H1 (cell line): ENCODE results near the gene EML1. TPM values are rescaled to one million over a fixed set of nuclear protein-coding genes. Genes with fewer than 3 reads are reported as not detected.
A peak's percentile ranks its signal among the peaks of the same experiment; 100 is the strongest.

Experiments
- CTCF ChIA-PET: fragments of 300-600 bp; sonication (Branson Sonifier 250); formaldehyde crosslinking; loops from one replicate; lab custom pipeline; 2021; ENCODE audit not compliant: partially characterized antibody; lab: Charles Lee
- POLR2A ChIA-PET: fragments of 300-600 bp; sonication (Branson Sonifier 250); formaldehyde crosslinking; loops from one replicate; lab custom pipeline; 2021; ENCODE audit warnings: inconsistent platforms; ENCODE audit not compliant: partially characterized antibody; lab: Charles Lee
- DNase-seq, 2 experiments: peaks; one replicate each; pipeline versions ENCODE4 v3.0.0 to v3.0.0-alpha.2; 2010 to 2022; ENCODE audit warnings: low spot score in 2 of 2, low read depth in 1 of 2, mixed read lengths in 1 of 2
- FAIRE-seq: peaks from 2 replicates; lab custom pipeline; 2011; peaks lifted over from hg19 to GRCh38; lab: Jason Lieb, UNC
- H2AFZ ChIP-seq: 2 replicates; pipeline ENCODE4 v1.8.1; 2012; ENCODE audit warnings: low read length, inconsistent platforms
- H2AK5ac ChIP-seq: 2 replicates; pipeline ENCODE4 v1.6.1; 2013; ENCODE audit warnings: low read depth, low read length
- H2BK120ac ChIP-seq: replicated peaks from 2 replicates; pipeline ENCODE3; 2013; ENCODE audit warnings: low read depth, low read length, inconsistent platforms
- H2BK12ac ChIP-seq: 2 replicates; pipeline ENCODE4 v1.6.1; 2013; ENCODE audit warnings: low read depth, low read length
- H2BK15ac ChIP-seq: 2 replicates; pipeline ENCODE4 v1.6.1; 2013; ENCODE audit warnings: low read length
- H2BK20ac ChIP-seq: 2 replicates; pipeline ENCODE4 v1.6.1; 2013; ENCODE audit warnings: low read length
- H2BK5ac ChIP-seq: 2 replicates; pipeline ENCODE4 v1.6.1; 2013; ENCODE audit warnings: low read depth, low read length
- H3K14ac ChIP-seq: 2 replicates; pipeline ENCODE4 v1.6.1; 2013; ENCODE audit warnings: inconsistent platforms; ENCODE audit not compliant: insufficient read length
- H3K18ac ChIP-seq: 2 replicates; pipeline ENCODE4 v1.6.1; 2013; ENCODE audit warnings: low read length; ENCODE audit errors: extremely low read depth
- H3K23ac ChIP-seq: 2 replicates; pipeline ENCODE4 v1.6.1; 2013; ENCODE audit warnings: inconsistent platforms; ENCODE audit not compliant: insufficient read length
- H3K23me2 ChIP-seq: 2 replicates; pipeline ENCODE4 v1.6.1; 2013; ENCODE audit warnings: low read depth, low read length
- H3K27ac ChIP-seq: 2 replicates; pipeline ENCODE4 v1.6.1; 2011; ENCODE audit warnings: low read depth, low read length, inconsistent platforms
- H3K27me3 ChIP-seq, 4 experiments: replicated peaks in 1 of 4; 1 replicate in 1 of 4; 2 replicates in 3 of 4; pipeline versions ENCODE4 v1.6.1 to v1.8.1; 2011 to 2013; ENCODE audit warnings: low read length in 3 of 4, mild to moderate bottlenecking in 3 of 4, inconsistent platforms in 2 of 4, mixed read lengths in 2 of 4, moderate library complexity in 1 of 4; ENCODE audit not compliant: control insufficient read depth in 3 of 4, insufficient read depth in 3 of 4; ENCODE audit errors: extremely low read depth in 1 of 4
- H3K36me3 ChIP-seq, 4 experiments: 2 replicates each; pipeline versions ENCODE4 v1.6.1 to v1.8.1; 2011 to 2013; ENCODE audit warnings: mild to moderate bottlenecking in 4 of 4, low read length in 3 of 4, moderate library complexity in 2 of 4, control low read depth in 1 of 4, inconsistent platforms in 1 of 4; ENCODE audit not compliant: insufficient read depth in 4 of 4, control insufficient read depth in 2 of 4
- H3K4ac ChIP-seq: replicated peaks from 2 replicates; pipeline ENCODE3; 2013; ENCODE audit warnings: low read length, low read depth, mixed read lengths, inconsistent platforms; ENCODE audit not compliant: insufficient read length
- H3K4me1 ChIP-seq, 4 experiments: replicated peaks in 1 of 4; 1 replicate in 1 of 4; 2 replicates in 3 of 4; pipeline versions ENCODE4 v1.6.1 to v1.8.1; 2011 to 2013; ENCODE audit warnings: low read length in 3 of 4, inconsistent platforms in 2 of 4, mixed read lengths in 1 of 4; ENCODE audit not compliant: insufficient read depth in 4 of 4, control insufficient read depth in 3 of 4
- H3K4me2 ChIP-seq, 2 experiments: 2 replicates each; pipeline versions ENCODE4 v1.6.1 to v1.8.1; 2011 to 2013; ENCODE audit warnings: low read depth in 2 of 2, low read length in 2 of 2, control low read depth in 1 of 2, inconsistent platforms in 1 of 2, mild to moderate bottlenecking in 1 of 2; ENCODE audit not compliant: insufficient read depth in 1 of 2
- H3K4me3 ChIP-seq, 4 experiments: fragments of 200-600, 300-600 bp in 1 of 4; sonication (generic), shearing (Covaris generic), sonication (Bioruptor Twin) in 1 of 4; 2 replicates each; pipeline versions ENCODE4 v1.5.1 to v1.8.1; 2011 to 2016; ENCODE audit warnings: low read length in 4 of 4, low read depth in 3 of 4, control low read depth in 2 of 4, inconsistent platforms in 2 of 4, mild to moderate bottlenecking in 2 of 4, mixed read lengths in 1 of 4, moderate library complexity in 1 of 4; ENCODE audit not compliant: insufficient read depth in 2 of 4; ENCODE audit errors: extremely low read depth in 1 of 4
- H3K56ac ChIP-seq: replicated peaks from 2 replicates; pipeline ENCODE3; 2013; ENCODE audit warnings: low read depth, mild to moderate bottlenecking, mixed read lengths, low read length, inconsistent platforms; ENCODE audit not compliant: insufficient read length
- H3K79me1 ChIP-seq: 2 replicates; pipeline ENCODE4 v1.6.1; 2013; ENCODE audit warnings: low read depth, low read length, control low read depth
- H3K79me2 ChIP-seq, 2 experiments: 2 replicates each; pipeline versions ENCODE4 v1.6.1 to v1.8.1; 2012 to 2013; ENCODE audit warnings: low read length in 2 of 2, mild to moderate bottlenecking in 2 of 2, inconsistent platforms in 1 of 2; ENCODE audit not compliant: insufficient read depth in 2 of 2, control insufficient read depth in 1 of 2
- H3K9ac ChIP-seq, 4 experiments: replicated peaks in 1 of 4; 1 replicate in 1 of 4; 2 replicates in 3 of 4; pipeline versions ENCODE4 v1.6.1 to v1.8.1; 2011 to 2013; ENCODE audit warnings: low read depth in 3 of 4, low read length in 3 of 4, control low read depth in 2 of 4, mild to moderate bottlenecking in 2 of 4, moderate library complexity in 2 of 4, inconsistent platforms in 1 of 4; ENCODE audit errors: extremely low read depth in 1 of 4
- H3K9me3 ChIP-seq, 2 experiments: 2 replicates each; pipeline versions ENCODE4 v1.6.1 to v1.8.1; 2012 to 2013; ENCODE audit warnings: mild to moderate bottlenecking in 2 of 2, moderate library complexity in 2 of 2, control low read depth in 1 of 2, inconsistent platforms in 1 of 2, low read depth in 1 of 2, low read length in 1 of 2, mixed read lengths in 1 of 2; ENCODE audit not compliant: insufficient read depth in 2 of 2
- H4K20me1 ChIP-seq, 2 experiments: replicated peaks in 1 of 2; 2 replicates each; pipeline versions ENCODE3 to v1.8.1; 2011 to 2013; ENCODE audit warnings: inconsistent platforms in 2 of 2, low read length in 2 of 2, mild to moderate bottlenecking in 1 of 2; ENCODE audit not compliant: insufficient read depth in 2 of 2, control insufficient read depth in 1 of 2
- H4K5ac ChIP-seq: 2 replicates; pipeline ENCODE4 v1.6.1; 2013; ENCODE audit warnings: low read length, low read depth, mixed read lengths, inconsistent platforms; ENCODE audit not compliant: insufficient read length
- H4K8ac ChIP-seq: 2 replicates; pipeline ENCODE4 v1.8.0; 2013; ENCODE audit warnings: mild to moderate bottlenecking, moderate library complexity, low read length, inconsistent platforms; ENCODE audit not compliant: insufficient read depth; ENCODE audit errors: extremely low read depth
- H4K91ac ChIP-seq: replicated peaks from 2 replicates; pipeline ENCODE3; 2013; ENCODE audit warnings: low read length, mixed read lengths, inconsistent platforms; ENCODE audit not compliant: insufficient read length
- BACH1 ChIP-seq: IDR thresholded peaks from 2 replicates; pipeline ENCODE4 v1.6.1; 2012; ENCODE audit warnings: low read length, improper control_type of control experiment
- CHD1 ChIP-seq: IDR thresholded peaks from 2 replicates; pipeline ENCODE4 v1.6.1; 2012; ENCODE audit warnings: low read depth, low read length, improper control_type of control experiment
- GABPA ChIP-seq: IDR thresholded peaks from 2 replicates; pipeline ENCODE4 v1.6.1; 2011; ENCODE audit warnings: mild to moderate bottlenecking, low read length, moderate library complexity, borderline replicate concordance; ENCODE audit not compliant: insufficient read depth
- JUN ChIP-seq: IDR thresholded peaks from 2 replicates; pipeline ENCODE4 v1.6.1; 2011; ENCODE audit warnings: low read depth, mild to moderate bottlenecking, improper control_type of control experiment, low read length
- POLR2A ChIP-seq, 2 experiments: IDR thresholded peaks; 1 replicate in 1 of 2; 2 replicates in 1 of 2; pipeline ENCODE4 v1.6.1; 2011; ENCODE audit warnings: low read depth in 2 of 2, low read length in 2 of 2, mild to moderate bottlenecking in 2 of 2; ENCODE audit errors: control extremely low read depth in 1 of 2
- POLR2AphosphoS5 ChIP-seq: IDR thresholded peaks from 2 replicates; pipeline ENCODE4 v1.6.1; 2011; ENCODE audit warnings: low read depth, low read length
- SP1 ChIP-seq: IDR thresholded peaks from 2 replicates; pipeline ENCODE4 v1.6.1; 2011; ENCODE audit warnings: low read depth, low read length
- SRF ChIP-seq: IDR thresholded peaks from 2 replicates; pipeline ENCODE4 v1.6.1; 2011; ENCODE audit warnings: mild to moderate bottlenecking, low read depth, low read length, moderate library complexity
- TCF12 ChIP-seq: IDR thresholded peaks from 2 replicates; pipeline ENCODE4 v1.6.1; 2011; ENCODE audit warnings: low read depth, mild to moderate bottlenecking, low read length
- TEAD4 ChIP-seq: IDR thresholded peaks from 2 replicates; pipeline ENCODE4 v1.6.1; 2012; ENCODE audit warnings: low read depth, low read length, inconsistent platforms, mixed read lengths
- polyA plus RNA-seq, 7 experiments: library from polyadenylated mRNA; depleted of rRNA in 3 of 7; stranded (reverse) in 5 of 7; unstranded in 2 of 7; fragments of >200 nt in 5 of 7; fragments of 200-250 nt in 2 of 7; gene quantifications; 1 replicate in 5 of 7; 2 replicates in 1 of 7; 4 replicates in 1 of 7; pipeline versions ENCODE4 v1.2.1 to v1.2.3, GENCODE V29; 2011 to 2013; ENCODE audit warnings: missing spikeins in 2 of 7, mixed read lengths in 2 of 7
- total RNA-seq: library from RNA; stranded (reverse); fragmentation: NEBNext Ultra II Directional; extraction: Animal tissue kit (Norgen Biotek cat#: 25700); gene quantifications from 2 replicates; pipeline ENCODE4 v1.2.1, GENCODE V29; 2021

The EML1 gene
- total and polyA plus RNA-seq, 2 of the 8 experiments (the other 6 are each of a cell fraction or from before 2014, with no cell fraction given): 11.1 to 24.7 TPM

GRCh38 chr14:99875836-99876235 is 82.6 kb downstream of the EML1 start:
- Histone ChIP-seq H3K18ac (peak overlapping the region; percentile 48), H3K23me2 (no peaks in the 10 kb centered on the region), H3K79me1 (peaks cover 2% of the 10 kb centered on the region; the same call in 1 of the 2 replicates), H3K14ac (no peak overlapping the region), H3K4ac (no peak overlapping the region), H4K91ac (no peak overlapping the region), H3K79me2 (no peaks in the 10 kb centered on the region), H2BK20ac (no peak overlapping the region), H3K9me3 (no peaks in the 10 kb centered on the region), H3K36me3 (no peaks in the 10 kb centered on the region), H3K4me3 (no peak overlapping the region), H2AK5ac (no peak overlapping the region), H4K8ac (no peak overlapping the region), H4K20me1 (peaks cover 0 to 1% of the 10 kb centered on the region in 2 experiments), H3K27ac (no peak overlapping the region), H3K23ac (no peak overlapping the region), H3K56ac (no peak overlapping the region), H2AFZ (no peak overlapping the region), H3K9ac (no peak overlapping the region), H4K5ac (no peak overlapping the region), H3K4me1 (peaks cover 4 to 37% (median 23%) of the 10 kb centered on the region in 4 experiments), H3K27me3 (no peaks in the 10 kb centered on the region; a peak in 1 of 7 replicates), H2BK120ac (no peak overlapping the region), H2BK12ac (no peak overlapping the region), H3K4me2 (peak overlapping the region in 1 of 2 experiments; percentile 40; a peak in 2 of 4 replicates), H2BK15ac (no peak overlapping the region; the same call in 1 of the 2 replicates), H2BK5ac (no peak overlapping the region)
- POLR2A ChIA-PET: no interaction called here
- FAIRE-seq (no peak), DNase-seq (peak in 1 of 2 experiments; percentile 37)
- CTCF ChIA-PET: interaction anchor here (0.9 to 5.4 kb wide), 13 partner anchors 9 to 188 kb away, joined by 3 to 39 read pairs (median 5); no protein-coding TSS in a partner anchor
- TF ChIP-seq BACH1: no peak
- TF ChIP-seq POLR2A (IDR thresholded peaks at IDR 0.05; ENCODE audit: control extremely low read depth in 1 of 2, low read depth in 2 of 2, low read length in 2 of 2): no peak
- TF ChIP-seq SRF: no peak
- no peak for TF ChIP-seq TCF12
- no peak for TF ChIP-seq JUN
- TF ChIP-seq CHD1: no peak
- TF ChIP-seq GABPA: no peak
- no peak for TF ChIP-seq TEAD4
- TF ChIP-seq POLR2AphosphoS5: no peak
- no peak for TF ChIP-seq SP1
